ENCODE results near the gene OPN5.

Gene OPN5

GRCh38 chr6:47789553-47789952 is 7.7 kb downstream of the OPN5 start:
- DNase-seq (ENCODE audit: low read depth) = no peak

- no peak for DNase-seq (ENCODE audit: low read depth)
These were observed 10.4 kb downstream of the OPN5 start for GRCh38 chr6:47792216-47792733.

- no peak for DNase-seq (ENCODE audit: low read depth)
These were observed 12.8 kb downstream of the OPN5 start for GRCh38 chr6:47794577-47795135.

GRCh38 chr6:47801984-47802383 is 20.2 kb downstream of the OPN5 start:
- DNase-seq (ENCODE audit: low read depth) = no peak

GRCh38 chr6:47804821-47805220 is 23.0 kb downstream of the OPN5 start:
- DNase-seq (ENCODE audit: low read depth) = no peak

GRCh38 chr6:47809873-47810272 is 28.0 kb downstream of the OPN5 start:
- DNase-seq (ENCODE audit: low read depth) = no peak

GRCh38 chr6:47810885-47811284 is 29.1 kb downstream of the OPN5 start:
- no peak for DNase-seq (ENCODE audit: low read depth)

GRCh38 chr6:47811443-47811842 is 29.6 kb downstream of the OPN5 start:
- DNase-seq (ENCODE audit: low read depth) = no peak

- no peak for DNase-seq (ENCODE audit: low read depth)
These were observed 35.9 kb downstream of the OPN5 start for GRCh38 chr6:47817749-47818148.

- DNase-seq (ENCODE audit: low read depth) = no peak
These were observed 37.6 kb downstream of the OPN5 start for GRCh38 chr6:47819461-47819860.

GRCh38 chr6:47822856-47823554 is 41.2 kb downstream of the OPN5 start:
- DNase-seq (ENCODE audit: low read depth) = no peak

- DNase-seq (ENCODE audit: low read depth) = no peak
These were observed 50.7 kb downstream of the OPN5 start for GRCh38 chr6:47832386-47833100.

- no peak for DNase-seq (ENCODE audit: low read depth)
These were observed 52.4 kb downstream of the OPN5 start for GRCh38 chr6:47834196-47834595.

GRCh38 chr6:47836046-47836445 is 54.2 kb downstream of the OPN5 start:
- DNase-seq (ENCODE audit: low read depth) = no peak

- DNase-seq (ENCODE audit: low read depth) = no peak
These were observed 54.8 kb downstream of the OPN5 start for GRCh38 chr6:47836639-47837038.

- DNase-seq (ENCODE audit: low read depth) = no peak
These were observed 57.8 kb downstream of the OPN5 start for GRCh38 chr6:47839645-47840044.

GRCh38 chr6:47844881-47845280 is 63.0 kb downstream of the OPN5 start:
- DNase-seq (ENCODE audit: low read depth) = no peak

GRCh38 chr6:47846752-47847151 is 64.9 kb downstream of the OPN5 start:
- no peak for DNase-seq (ENCODE audit: low read depth)

GRCh38 chr6:47851091-47851490 is 69.3 kb downstream of the OPN5 start:
- DNase-seq (ENCODE audit: low read depth) = no peak

- DNase-seq (ENCODE audit: low read depth) = no peak
These were observed 70.9 kb downstream of the OPN5 start for GRCh38 chr6:47852727-47853126.

GRCh38 chr6:47853766-47854165 is 71.9 kb downstream of the OPN5 start:
- no peak for DNase-seq (ENCODE audit: low read depth)

GRCh38 chr6:47854971-47855370 is 73.1 kb downstream of the OPN5 start:
- DNase-seq (ENCODE audit: low read depth) = no peak

- no peak for DNase-seq (ENCODE audit: low read depth)
These were observed 77.3 kb downstream of the OPN5 start for GRCh38 chr6:47859175-47859574.

All from activated T-helper 9 cell treated with anti-CD3 and anti-CD28 coated beads, Interleukin-2, amount 50 U/mL, for 16 hours (primary cell).